Suprapubic skin (tissue), 4 donors: ENCODE data around the gene ITSN1.

Source experiments
- POLR2A ChIP-seq, 2 donors: fragments of 450-650 bp; IDR thresholded peaks; one replicate each; pipeline ENCODE4 v1.6.1; 2017; ENCODE audit warnings: antibody characterized with exemption in 2 of 2, mild to moderate bottlenecking in 2 of 2, moderate library complexity in 2 of 2
- POLR2AphosphoS5 ChIP-seq, 3 donors: sonication (generic); formaldehyde crosslinking; IDR thresholded peaks; one replicate each; pipeline ENCODE4 v1.6.1; 2017; ENCODE audit warnings: antibody characterized with exemption in 3 of 3
- TF ChIP-seq, protein P1 (sequence below), 2 donors: fragments of 200-600 bp in 1 of 2; fragments of 450-650 bp in 1 of 2; sonication (generic) in 1 of 2; IDR thresholded peaks; one replicate each; pipeline ENCODE4 v1.5.1; 2016 to 2019; ENCODE audit warnings: antibody characterized with exemption in 2 of 2, mild to moderate bottlenecking in 1 of 2, moderate library complexity in 1 of 2

DNA sequence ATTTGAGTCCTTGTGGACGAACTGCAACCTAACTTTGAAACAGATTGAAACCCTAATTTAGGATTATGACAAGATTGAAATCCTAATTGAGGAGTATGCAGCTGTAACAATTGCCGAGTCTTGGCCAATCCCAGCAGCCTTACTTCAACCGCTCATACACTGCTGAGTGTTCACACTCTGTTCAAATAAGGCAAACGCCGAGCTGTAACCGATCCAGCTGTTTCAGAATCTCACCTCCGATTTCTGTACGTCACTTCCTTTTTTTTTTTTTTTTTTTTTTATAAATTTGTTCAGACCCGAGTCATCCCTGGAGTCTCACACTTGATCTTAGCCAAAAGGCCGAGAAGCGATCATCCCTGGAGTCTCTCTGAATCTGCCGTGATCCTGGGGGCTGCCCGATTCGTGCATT, 295.6 kb downstream of the ITSN1 start:
- TF ChIP-seq, protein P1, sequence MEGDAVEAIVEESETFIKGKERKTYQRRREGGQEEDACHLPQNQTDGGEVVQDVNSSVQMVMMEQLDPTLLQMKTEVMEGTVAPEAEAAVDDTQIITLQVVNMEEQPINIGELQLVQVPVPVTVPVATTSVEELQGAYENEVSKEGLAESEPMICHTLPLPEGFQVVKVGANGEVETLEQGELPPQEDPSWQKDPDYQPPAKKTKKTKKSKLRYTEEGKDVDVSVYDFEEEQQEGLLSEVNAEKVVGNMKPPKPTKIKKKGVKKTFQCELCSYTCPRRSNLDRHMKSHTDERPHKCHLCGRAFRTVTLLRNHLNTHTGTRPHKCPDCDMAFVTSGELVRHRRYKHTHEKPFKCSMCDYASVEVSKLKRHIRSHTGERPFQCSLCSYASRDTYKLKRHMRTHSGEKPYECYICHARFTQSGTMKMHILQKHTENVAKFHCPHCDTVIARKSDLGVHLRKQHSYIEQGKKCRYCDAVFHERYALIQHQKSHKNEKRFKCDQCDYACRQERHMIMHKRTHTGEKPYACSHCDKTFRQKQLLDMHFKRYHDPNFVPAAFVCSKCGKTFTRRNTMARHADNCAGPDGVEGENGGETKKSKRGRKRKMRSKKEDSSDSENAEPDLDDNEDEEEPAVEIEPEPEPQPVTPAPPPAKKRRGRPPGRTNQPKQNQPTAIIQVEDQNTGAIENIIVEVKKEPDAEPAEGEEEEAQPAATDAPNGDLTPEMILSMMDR (IDR thresholded peaks at IDR 0.05), result no peak
- TF ChIP-seq POLR2AphosphoS5 (IDR thresholded peaks at IDR 0.05) (no peak), POLR2A (IDR thresholded peaks at IDR 0.05) (no peak)
